Activated T-cell treated with anti-CD3 and anti-CD28 coated beads, Interleukin-2, amount 50 U/mL, for 24 hours (primary cell): ENCODE results near the gene SP110.
"Not testable (repeated sequence)": the region's sequence is repeated elsewhere in the genome, so short reads cannot be mapped to it uniquely, and the experiment has no call there.

Experiments
- DNase-seq: peaks from one replicate; pipeline ENCODE4 v3.0.0-alpha.2; 2020
- H3K27ac Mint-ChIP-seq: 2 replicates; pipeline ENCODE4 v1.8.0; 2020; ENCODE audit warnings: mild to moderate bottlenecking, mixed read lengths
- H3K27me3 Mint-ChIP-seq: 2 replicates; pipeline ENCODE4 v1.8.0; 2020; ENCODE audit warnings: mixed read lengths
- H3K36me3 Mint-ChIP-seq: 2 replicates; pipeline ENCODE4 v1.8.0; 2020; ENCODE audit warnings: low read depth, mixed read lengths
- H3K4me1 Mint-ChIP-seq: 2 replicates; pipeline ENCODE4 v1.8.0; 2020; ENCODE audit warnings: low read depth, mixed read lengths
- H3K4me3 Mint-ChIP-seq: 2 replicates; pipeline ENCODE4 v1.8.0; 2020; ENCODE audit warnings: mild to moderate bottlenecking, moderate library complexity, mixed read lengths
- H3K9me3 Mint-ChIP-seq: 2 replicates; pipeline ENCODE4 v1.8.0; 2020; ENCODE audit warnings: mixed read lengths

Gene SP110

DNA sequence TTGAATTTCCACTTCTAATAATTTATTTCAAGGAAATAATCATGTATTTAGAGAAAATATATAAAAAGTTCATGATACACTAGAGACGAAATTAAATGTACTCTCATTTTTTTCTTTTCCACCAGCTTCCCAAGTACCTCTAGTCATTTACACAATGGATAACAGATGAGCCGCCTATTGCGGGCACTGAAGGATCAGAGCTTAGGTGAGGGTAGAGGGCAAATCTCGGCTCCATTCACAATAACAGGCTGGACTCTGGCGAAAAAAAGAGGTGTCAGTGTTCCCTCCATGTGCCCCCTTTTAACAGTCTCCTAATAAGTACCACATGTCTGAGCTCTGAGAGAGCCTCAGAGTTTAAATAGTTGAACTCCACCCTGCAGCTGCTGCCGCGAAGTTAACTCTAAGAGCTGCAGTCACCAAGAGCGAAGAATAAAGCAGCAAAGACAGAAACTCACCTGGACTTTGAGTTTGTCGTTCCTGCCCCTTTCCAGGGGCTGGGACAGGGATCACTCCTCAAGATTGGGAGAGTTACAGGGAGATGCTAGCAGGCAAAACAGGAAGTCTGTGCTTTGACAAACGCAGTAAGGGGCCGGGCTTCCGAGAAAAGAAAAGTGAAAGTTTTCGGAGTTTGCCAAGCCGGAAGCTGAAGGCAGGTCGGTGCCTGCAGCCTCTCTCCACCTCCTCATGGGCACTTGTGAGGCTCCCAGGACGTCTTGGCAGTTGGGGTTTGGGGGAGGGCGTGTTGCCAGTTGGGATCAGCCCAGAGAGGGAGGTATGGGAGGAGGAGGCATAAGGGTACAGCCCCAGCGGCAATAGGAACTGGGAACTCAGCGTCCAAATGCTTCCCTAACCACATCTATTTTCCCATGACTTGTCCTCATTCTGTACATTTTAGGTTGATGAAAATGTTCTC is at the start of gene SP110:
Gene SP110 (minus strand): TSS at position 566 of the 913 bp plus-strand sequence. CDS start 3,057 bp downstream, outside the sequence.
- H3K36me3 Mint-ChIP-seq = peaks cover 30% of the 10 kb centered on the region
- H3K4me3 Mint-ChIP-seq = peak within 1 kb of the TSS; percentile 94
- no peaks in the 10 kb centered on the region for H3K9me3 Mint-ChIP-seq
- peak within 1 kb of the TSS; percentile 98 for H3K27ac Mint-ChIP-seq
- peaks cover 71% of the 10 kb centered on the region for H3K4me1 Mint-ChIP-seq
- peak; percentile 83 for DNase-seq
- H3K27me3 Mint-ChIP-seq = no peaks in the 10 kb centered on the region

GRCh38 chr2:230268606-230269243 is 48.9 kb upstream of the SP110 start:
- DNase-seq = no peak
- Mint-ChIP-seq H3K27me3 (no peaks in the 10 kb centered on the region), H3K4me3 (peak overlapping the region; percentile 9), H3K9me3 (peaks cover 13% of the 10 kb centered on the region), H3K4me1 (peaks cover 68% of the 10 kb centered on the region), H3K36me3 (peaks cover 97% of the 10 kb centered on the region), H3K27ac (peak overlapping the region; percentile 90)

DNA sequence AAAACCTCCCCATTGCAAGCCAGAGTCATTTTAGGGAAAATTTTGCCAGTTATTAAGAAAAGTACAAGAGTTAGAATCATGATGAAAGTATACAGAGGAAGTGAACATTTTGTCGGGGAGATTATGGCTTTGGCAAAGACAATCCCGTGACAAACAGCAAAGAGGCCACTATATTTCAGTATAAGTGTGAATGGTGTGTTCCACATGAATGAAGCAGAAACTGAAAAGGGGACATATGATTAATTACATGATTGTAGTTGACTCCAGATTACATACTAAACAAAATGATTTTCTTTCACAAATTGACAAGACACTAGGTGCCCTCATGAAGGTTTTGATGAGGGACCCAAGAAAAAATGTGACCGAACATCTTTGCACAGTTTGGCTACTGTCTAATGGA is 47.8 kb upstream of the SP110 start:
- no peaks in the 10 kb centered on the region for H3K27me3 Mint-ChIP-seq

DNA sequence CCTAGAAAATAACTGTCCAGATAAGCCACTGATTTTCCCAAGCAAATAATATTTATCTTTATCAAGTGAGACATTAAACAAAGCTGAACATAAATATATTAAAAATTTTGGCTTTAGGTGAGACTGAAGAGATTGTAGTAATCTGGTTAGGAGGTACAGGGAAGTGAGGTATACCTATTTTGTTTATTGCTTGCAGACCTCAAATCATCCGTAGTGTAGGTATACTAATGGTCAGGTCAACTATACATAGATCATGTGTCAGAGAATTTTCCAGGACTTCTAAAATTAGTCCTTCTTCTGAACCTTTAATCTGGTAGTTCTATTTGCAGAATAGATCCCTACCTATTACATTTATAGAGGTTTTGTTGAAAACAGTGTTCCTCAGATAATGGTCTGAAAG is 47.3 kb upstream of the SP110 start:
- Mint-ChIP-seq H3K9me3 (peaks cover 9% of the 10 kb centered on the region), H3K27ac (peak overlapping the region; percentile 74), H3K36me3 (peaks cover 95% of the 10 kb centered on the region), H3K4me3 (no peak overlapping the region), H3K4me1 (peaks cover 83% of the 10 kb centered on the region), H3K27me3 (no peaks in the 10 kb centered on the region)
- no peak for DNase-seq

More for the DNA sequence above, 47.8 kb upstream of the SP110 start:
- H3K36me3 Mint-ChIP-seq = peaks cover 95% of the 10 kb centered on the region
- H3K9me3 Mint-ChIP-seq = peaks cover 12% of the 10 kb centered on the region
- no peak overlapping the region for H3K4me3 Mint-ChIP-seq
- DNase-seq = no peak
- peak overlapping the region; percentile 74 for H3K27ac Mint-ChIP-seq
- H3K4me1 Mint-ChIP-seq = peaks cover 78% of the 10 kb centered on the region

DNA sequence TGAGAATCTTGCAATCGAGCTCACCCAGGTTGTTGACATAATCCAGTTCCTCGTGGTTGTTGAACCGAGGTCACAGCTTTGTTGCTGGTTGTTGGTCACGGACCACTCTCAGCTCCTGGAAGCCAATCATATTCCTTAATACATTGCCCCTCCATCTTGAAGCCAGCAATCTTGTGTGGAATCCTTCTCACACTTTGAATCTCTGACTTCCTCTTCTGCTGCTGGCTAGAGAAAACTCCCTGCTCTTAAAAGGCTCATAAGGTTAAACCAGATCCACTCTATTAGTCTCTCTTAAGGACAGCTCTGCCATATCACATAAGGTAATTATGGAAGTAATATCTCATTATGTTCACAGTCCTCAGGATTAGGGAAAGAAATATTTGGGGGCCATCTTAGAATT is 46.9 kb upstream of the SP110 start:
- no peak for DNase-seq
- H3K36me3 Mint-ChIP-seq = peaks cover 95% of the 10 kb centered on the region
- no peaks in the 10 kb centered on the region for H3K27me3 Mint-ChIP-seq
- H3K9me3 Mint-ChIP-seq = peaks cover 10% of the 10 kb centered on the region
- H3K4me3 Mint-ChIP-seq = no peak overlapping the region
- H3K4me1 Mint-ChIP-seq = peaks cover 86% of the 10 kb centered on the region
- H3K27ac Mint-ChIP-seq = peak overlapping the region; percentile 74

DNA sequence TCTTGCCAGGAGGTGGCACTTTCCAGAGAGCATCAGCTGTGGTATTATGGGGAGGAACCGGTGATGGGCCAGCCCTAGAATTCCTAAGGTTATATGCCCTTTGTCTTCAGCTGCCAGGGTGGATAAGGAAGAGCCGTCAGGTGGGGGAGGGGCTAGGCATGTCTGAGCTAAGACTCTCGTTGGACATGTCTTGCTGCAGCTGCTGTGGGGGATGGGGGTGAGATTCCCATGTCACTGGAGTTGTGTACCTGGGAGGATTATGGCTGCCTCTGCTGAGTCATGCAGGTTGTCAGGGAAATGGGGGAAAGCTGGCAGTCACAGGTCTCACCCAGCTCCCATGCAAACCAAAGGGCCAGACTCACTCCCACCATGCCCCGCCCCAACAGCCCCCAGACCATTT is 45.2 kb upstream of the SP110 start:
- H3K9me3 Mint-ChIP-seq = peaks cover 15% of the 10 kb centered on the region
- peaks cover 95% of the 10 kb centered on the region for H3K36me3 Mint-ChIP-seq
- not testable (repeated sequence) for H3K27ac Mint-ChIP-seq, H3K27me3 Mint-ChIP-seq, H3K4me3 Mint-ChIP-seq, DNase-seq
- H3K4me1 Mint-ChIP-seq = peaks cover 93% of the 10 kb centered on the region

- H3K27ac Mint-ChIP-seq = peak overlapping the region; percentile 82
- H3K4me1 Mint-ChIP-seq = peaks cover 84% of the 10 kb centered on the region
- peaks cover 97% of the 10 kb centered on the region for H3K36me3 Mint-ChIP-seq
- H3K9me3 Mint-ChIP-seq = peaks cover 17% of the 10 kb centered on the region
- H3K27me3 Mint-ChIP-seq = no peaks in the 10 kb centered on the region
- H3K4me3 Mint-ChIP-seq = peak overlapping the region; percentile 53
- no peak for DNase-seq
These were observed 42.5 kb upstream of the SP110 start for GRCh38 chr2:230262246-230262645.

- peaks cover 62% of the 10 kb centered on the region for H3K4me1 Mint-ChIP-seq
- H3K4me3 Mint-ChIP-seq = no peak overlapping the region
These were observed 38.7 kb upstream of the SP110 start for GRCh38 chr2:230258483-230258882.

DNA sequence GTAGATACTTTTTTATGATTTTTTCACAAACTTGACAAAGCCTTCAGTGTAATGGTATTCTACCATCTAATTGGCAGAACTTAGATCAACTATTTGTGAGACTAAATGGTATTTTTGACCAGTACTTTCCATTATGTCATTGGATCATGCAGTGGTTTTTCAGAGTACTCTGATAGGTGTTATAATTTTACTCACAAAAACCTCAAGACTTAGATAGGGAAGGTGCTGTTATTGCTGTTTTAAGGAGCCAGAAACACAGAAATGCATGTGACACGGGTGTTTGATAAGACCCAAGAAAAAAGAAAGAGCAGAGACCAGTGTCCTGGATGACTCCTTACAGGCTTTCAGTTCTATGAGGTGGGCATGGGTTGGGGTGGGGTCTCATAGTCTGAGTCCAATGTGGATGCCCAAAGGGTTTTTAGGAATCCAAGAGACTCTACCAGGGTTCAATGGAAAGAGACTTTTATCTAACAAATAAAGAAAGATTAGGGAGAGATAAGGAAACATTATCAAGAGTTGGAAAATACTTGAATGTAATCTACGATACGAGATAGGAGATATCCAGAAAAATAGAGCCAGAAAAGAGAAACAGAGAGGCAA is 37.0 kb upstream of the SP110 start:
- H3K36me3 Mint-ChIP-seq = peaks cover 54% of the 10 kb centered on the region
- no peaks in the 10 kb centered on the region for H3K27me3 Mint-ChIP-seq
- DNase-seq = no peak
- H3K4me3 Mint-ChIP-seq = peak overlapping the region; percentile 9
- peaks cover 14% of the 10 kb centered on the region for H3K9me3 Mint-ChIP-seq
- peak overlapping the region; percentile 89 for H3K27ac Mint-ChIP-seq
- peaks cover 45% of the 10 kb centered on the region for H3K4me1 Mint-ChIP-seq

More at GRCh38 chr2:230258483-230258882, 38.7 kb upstream of the SP110 start:
- Mint-ChIP-seq H3K27ac (no peak overlapping the region), H3K36me3 (peaks cover 70% of the 10 kb centered on the region), H3K9me3 (peaks cover 17% of the 10 kb centered on the region), H3K27me3 (no peaks in the 10 kb centered on the region)
- DNase-seq = no peak

- H3K4me3 Mint-ChIP-seq = no peak overlapping the region
- no peaks in the 10 kb centered on the region for H3K27me3 Mint-ChIP-seq
- DNase-seq = no peak
- peaks cover 27% of the 10 kb centered on the region for H3K4me1 Mint-ChIP-seq
- H3K36me3 Mint-ChIP-seq = peaks cover 30% of the 10 kb centered on the region
- no peaks in the 10 kb centered on the region for H3K9me3 Mint-ChIP-seq
- H3K27ac Mint-ChIP-seq = no peak overlapping the region
These were observed 34.5 kb upstream of the SP110 start for GRCh38 chr2:230254152-230254881.

- no peaks in the 10 kb centered on the region for H3K36me3 Mint-ChIP-seq
- H3K4me1 Mint-ChIP-seq = peaks cover 2% of the 10 kb centered on the region
- DNase-seq = no peak
- no peaks in the 10 kb centered on the region for H3K27me3 Mint-ChIP-seq
- no peak overlapping the region for H3K4me3 Mint-ChIP-seq
- H3K27ac Mint-ChIP-seq = no peak overlapping the region
- H3K9me3 Mint-ChIP-seq = no peaks in the 10 kb centered on the region
These were observed 30.4 kb upstream of the SP110 start for GRCh38 chr2:230250231-230250630.

DNA sequence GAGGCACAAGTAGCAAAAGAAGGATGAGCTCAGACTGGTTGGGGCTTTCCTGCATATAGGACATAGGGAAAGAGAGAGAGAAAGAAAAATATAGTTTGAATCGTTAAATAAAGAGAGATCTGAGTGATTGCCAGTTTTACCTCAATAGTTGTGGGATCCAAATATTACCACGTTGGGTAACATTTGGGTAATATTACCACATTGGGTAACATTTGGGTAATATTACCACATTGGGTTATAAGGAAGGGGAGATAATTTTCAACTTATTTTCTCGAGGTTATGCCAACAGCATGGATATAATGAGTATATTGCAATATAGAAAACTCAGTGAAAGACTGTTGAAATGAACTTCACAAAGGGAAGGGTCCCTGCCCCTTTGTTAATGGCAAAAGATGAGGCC is 26.4 kb upstream of the SP110 start:
- no peak overlapping the region for H3K27ac Mint-ChIP-seq
- no peaks in the 10 kb centered on the region for H3K9me3 Mint-ChIP-seq
- DNase-seq = no peak
- peaks cover 21% of the 10 kb centered on the region for H3K36me3 Mint-ChIP-seq
- H3K4me1 Mint-ChIP-seq = no peaks in the 10 kb centered on the region
- H3K27me3 Mint-ChIP-seq = no peaks in the 10 kb centered on the region
- no peak overlapping the region for H3K4me3 Mint-ChIP-seq

GRCh38 chr2:230244211-230244610 is 24.4 kb upstream of the SP110 start:
- Mint-ChIP-seq H3K9me3 (no peaks in the 10 kb centered on the region), H3K4me1 (no peaks in the 10 kb centered on the region), H3K27me3 (no peaks in the 10 kb centered on the region), H3K36me3 (peaks cover 40% of the 10 kb centered on the region), H3K27ac (no peak overlapping the region), H3K4me3 (no peak overlapping the region)
- no peak for DNase-seq

- peak overlapping the region; percentile 58 for H3K4me3 Mint-ChIP-seq
- no peak for DNase-seq
- peaks cover 78% of the 10 kb centered on the region for H3K36me3 Mint-ChIP-seq
- no peaks in the 10 kb centered on the region for H3K27me3 Mint-ChIP-seq
- peak overlapping the region; percentile 95 for H3K27ac Mint-ChIP-seq
- H3K4me1 Mint-ChIP-seq = peaks cover 53% of the 10 kb centered on the region
- no peaks in the 10 kb centered on the region for H3K9me3 Mint-ChIP-seq
These were observed 15.1 kb upstream of the SP110 start for GRCh38 chr2:230234845-230235244.
